OCI-LY7 (cell line): ENCODE results near the gene MED27.

Experiments used
- EZH2phosphoT487 ChIP-seq: fragments of 200-600 bp; sonication (generic); IDR thresholded peaks from 2 replicates; pipeline ENCODE4 v1.6.1; 2018; ENCODE audit warnings: low read depth, borderline replicate concordance, mild to moderate bottlenecking, mixed run types, antibody characterized with exemption, low read length, moderate library complexity, mixed read lengths
- TF ChIP-seq, protein P1 (sequence below): fragments of 200-600 bp; sonication (generic); conservative IDR thresholded peaks from 2 replicates; pipeline ENCODE4 v1.5.1; 2014; ENCODE audit warnings: mild to moderate bottlenecking, antibody characterized with exemption, low read length, moderate library complexity, mixed read lengths

DNA sequence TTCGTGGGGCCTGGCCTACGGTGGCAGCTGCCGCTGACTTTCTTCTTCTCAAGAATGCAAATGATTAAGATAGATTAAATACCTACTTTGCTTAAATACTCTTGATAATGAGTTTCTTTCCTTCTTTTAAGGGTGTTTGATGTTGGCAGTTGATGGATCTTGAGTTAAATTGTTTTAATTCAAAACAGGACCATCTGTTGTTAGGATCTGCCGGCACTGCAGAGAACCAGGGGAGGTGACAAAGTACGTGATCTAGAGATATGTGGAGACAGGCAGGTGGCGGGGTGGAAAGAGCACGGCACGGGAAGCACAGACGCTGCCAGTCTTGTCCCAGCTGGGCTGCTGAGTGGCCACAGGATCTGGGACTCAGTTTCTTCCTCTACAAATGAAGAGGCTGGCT, 37.9 kb downstream of the MED27 start:
- TF ChIP-seq, protein P1, sequence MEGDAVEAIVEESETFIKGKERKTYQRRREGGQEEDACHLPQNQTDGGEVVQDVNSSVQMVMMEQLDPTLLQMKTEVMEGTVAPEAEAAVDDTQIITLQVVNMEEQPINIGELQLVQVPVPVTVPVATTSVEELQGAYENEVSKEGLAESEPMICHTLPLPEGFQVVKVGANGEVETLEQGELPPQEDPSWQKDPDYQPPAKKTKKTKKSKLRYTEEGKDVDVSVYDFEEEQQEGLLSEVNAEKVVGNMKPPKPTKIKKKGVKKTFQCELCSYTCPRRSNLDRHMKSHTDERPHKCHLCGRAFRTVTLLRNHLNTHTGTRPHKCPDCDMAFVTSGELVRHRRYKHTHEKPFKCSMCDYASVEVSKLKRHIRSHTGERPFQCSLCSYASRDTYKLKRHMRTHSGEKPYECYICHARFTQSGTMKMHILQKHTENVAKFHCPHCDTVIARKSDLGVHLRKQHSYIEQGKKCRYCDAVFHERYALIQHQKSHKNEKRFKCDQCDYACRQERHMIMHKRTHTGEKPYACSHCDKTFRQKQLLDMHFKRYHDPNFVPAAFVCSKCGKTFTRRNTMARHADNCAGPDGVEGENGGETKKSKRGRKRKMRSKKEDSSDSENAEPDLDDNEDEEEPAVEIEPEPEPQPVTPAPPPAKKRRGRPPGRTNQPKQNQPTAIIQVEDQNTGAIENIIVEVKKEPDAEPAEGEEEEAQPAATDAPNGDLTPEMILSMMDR = no peak
- no peak for TF ChIP-seq EZH2phosphoT487
